GM18870 (cell line): Measurements from ENCODE around the gene RPS3A.
"Not testable (repeated sequence)": the region's sequence is repeated elsewhere in the genome, so short reads cannot be mapped to it uniquely, and the experiment has no call there.

Experiments used
- ATAC-seq: cut with Tn5 transposase; IDR thresholded peaks from one replicate; pipeline ENCODE4 v1.9.1; 2021; ENCODE audit warnings: moderate library complexity; ENCODE audit not compliant: unreplicated experiment

The RPS3A gene

DNA sequence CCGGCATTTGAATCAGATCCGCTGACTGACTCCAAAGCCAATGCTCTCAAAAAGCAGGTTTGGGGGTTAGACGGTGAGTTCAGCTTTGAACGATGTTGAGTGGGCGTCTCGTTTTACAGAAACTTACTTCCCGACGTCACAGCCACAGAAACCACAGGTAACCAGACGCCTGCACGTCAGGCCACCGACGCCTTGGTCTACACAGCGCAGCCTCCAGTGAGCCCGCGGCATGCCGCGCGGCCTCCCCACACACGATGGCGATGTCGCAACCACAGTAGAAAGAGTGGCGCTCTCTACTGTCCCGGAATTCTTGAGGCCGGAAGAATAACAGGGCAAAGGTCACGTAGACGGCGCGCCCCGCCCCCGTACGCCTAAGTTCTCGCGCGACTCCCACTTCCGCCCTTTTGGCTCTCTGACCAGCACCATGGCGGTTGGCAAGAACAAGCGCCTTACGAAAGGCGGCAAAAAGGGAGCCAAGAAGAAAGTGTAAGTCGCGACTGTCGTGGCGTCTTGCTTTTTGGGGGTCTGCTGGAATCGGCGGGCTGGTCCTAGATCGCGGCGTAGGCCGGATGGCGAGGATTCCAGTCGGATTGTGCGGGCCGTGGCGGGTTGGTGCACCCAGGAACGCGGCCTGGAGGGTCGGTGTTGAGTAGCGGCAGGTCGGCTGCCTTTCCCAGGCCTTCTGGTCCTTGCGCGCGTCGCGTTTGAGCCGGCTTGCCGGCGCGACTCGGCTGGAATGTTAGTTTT, at the start of gene RPS3A:
RPS3A (plus strand) TSS at position 400 of the 747 bp plus-strand sequence; CDS start at position 425, 25 bp downstream.
- peak; percentile 89 for ATAC-seq

DNA sequence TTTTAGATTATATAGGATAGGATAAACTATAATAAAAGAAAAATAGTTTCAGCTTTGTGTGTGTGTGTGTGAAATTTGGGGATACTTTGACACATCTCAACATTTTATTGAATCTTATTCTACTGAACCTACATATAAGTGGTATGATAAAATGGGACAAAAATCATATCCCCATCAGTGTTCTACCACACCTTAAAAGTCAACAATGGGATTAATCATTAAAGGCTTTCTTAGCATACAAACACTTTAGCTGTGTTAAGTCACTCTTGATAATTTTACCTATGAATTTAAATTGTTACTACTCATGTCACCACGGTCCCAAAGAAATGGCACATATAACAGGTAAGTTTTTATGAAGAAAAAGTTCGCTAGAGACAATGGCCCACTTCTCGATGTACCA, 46.6 kb upstream of the RPS3A start:
- no peak for ATAC-seq

DNA sequence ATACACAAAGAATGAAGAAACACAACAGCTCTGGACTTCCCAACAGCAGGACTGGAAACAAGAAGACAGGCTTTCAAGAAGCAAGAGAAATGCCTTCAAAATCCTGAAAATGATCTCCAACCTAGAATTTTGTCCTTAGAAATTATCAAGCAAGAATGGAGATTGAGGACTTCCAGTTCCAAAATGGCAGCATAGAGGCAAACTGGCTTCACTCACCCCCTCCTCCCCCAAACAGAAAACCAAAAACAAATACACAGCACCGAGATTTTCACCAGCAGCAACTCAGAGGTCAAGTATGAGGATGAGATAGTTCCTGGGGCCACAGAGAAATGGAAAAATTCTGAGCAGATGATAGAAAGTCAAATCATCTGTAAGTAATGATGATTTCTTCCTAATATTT, 43.9 kb upstream of the RPS3A start:
- no peak for ATAC-seq

DNA sequence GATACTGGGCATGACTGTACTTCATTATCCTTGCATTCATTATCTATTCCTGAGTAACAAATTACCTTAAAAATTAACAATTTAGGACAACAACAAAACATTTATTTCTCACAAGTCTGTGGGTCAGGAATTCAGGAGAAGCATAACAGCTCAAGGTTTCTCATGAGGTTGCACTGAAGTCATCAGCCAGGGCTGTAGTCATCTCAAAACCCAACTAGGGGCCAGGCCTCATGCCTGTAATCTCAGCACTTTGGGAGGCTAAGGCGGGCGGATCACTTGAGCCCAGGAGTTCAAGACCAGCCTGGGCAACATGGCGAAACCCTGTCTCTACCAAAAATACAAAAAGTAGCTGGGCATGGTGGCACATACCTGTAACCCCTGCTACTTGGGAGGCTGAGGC, 36.3 kb upstream of the RPS3A start:
- not testable (repeated sequence) for ATAC-seq

DNA sequence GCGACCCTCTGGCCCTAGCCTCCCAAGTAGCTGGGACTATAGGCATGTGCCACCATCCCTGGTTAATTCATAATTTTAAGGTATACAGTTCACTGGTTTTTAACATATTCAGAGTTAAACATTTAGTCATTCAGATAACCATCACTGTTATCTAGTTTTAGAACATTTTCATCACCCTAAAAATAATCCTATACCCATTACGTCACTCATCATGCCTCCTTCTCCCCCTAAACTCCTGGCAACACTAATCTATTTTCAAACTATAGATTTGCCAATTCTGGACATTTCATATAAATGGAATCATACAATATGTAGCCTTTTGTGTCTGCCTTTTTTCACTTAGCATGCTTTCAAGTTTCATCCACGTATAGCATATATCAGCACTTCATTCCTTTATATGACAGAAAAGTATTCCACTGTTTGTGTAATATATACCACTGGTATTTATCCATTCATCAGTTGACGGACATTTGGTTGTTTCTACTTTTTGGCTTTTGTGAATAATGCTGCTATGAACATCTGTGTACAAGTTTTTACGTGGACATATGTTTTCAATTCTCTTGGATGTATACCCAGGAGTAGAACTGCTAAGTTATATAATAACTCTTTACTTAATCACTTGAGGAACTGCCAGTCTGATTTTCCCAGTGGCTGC, 32.0 kb upstream of the RPS3A start:
- ATAC-seq = no peak

DNA sequence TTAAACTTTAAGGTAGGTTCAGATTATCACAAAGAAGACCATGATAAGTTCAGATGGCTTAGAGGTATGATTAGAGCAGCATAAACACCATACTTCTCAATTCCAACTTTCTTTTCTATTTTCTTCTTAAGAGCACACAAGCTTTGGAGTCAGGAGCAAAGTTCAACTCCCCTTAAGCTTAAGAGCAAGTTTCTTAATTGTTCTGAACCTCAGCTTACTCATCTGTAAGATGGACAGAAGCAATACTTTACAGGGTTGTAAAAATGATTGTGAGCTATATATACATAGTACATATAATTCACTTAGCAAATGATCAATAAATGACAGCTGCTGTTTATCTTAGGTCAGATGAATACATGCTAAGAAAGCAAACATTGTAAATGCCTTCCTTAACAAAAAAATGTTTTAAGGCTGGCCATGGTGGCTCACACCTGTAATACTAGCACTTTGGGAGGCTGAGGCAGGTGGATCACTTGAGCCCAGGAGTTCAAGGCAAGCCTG, 25.0 kb upstream of the RPS3A start:
- no peak for ATAC-seq

DNA sequence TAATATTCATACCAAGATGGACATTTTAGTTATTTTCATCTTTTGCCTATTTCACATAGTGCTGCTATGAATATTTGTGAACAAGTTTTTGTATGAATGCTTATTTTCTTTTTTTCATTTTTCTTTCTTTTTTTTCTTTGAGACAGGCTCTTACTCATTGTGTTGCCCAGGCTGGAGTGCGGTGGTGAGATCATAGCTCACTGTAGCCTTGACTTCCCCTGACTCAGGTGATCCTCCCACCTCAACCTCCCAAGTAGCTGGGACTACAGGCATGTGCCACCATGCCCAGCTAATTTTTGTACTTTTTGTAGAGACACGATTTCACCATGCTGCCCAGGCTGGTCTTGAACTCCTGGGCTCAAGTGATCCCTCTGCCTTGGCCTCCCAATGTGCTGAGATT, 21.4 kb upstream of the RPS3A start:
- ATAC-seq = not testable (repeated sequence)

DNA sequence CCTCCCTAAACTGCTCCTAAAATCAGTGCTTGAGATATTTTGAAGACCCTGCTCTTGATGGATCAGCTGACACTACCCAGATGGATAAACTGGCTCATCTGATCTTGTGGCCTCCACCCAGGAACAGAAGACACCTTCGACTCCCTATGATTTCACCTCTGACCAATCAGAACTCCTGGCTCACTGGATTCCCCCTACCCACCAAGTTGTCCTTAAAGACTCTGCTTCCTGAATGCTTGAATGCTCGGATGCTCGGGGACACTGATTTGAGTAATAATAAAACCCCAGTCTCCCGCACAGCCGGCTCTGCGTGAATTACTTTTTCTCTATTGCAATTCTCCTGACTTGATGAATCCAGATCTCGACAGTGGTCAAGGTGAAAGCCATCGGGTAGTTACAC, 12.0 kb upstream of the RPS3A start:
- no peak for ATAC-seq

DNA sequence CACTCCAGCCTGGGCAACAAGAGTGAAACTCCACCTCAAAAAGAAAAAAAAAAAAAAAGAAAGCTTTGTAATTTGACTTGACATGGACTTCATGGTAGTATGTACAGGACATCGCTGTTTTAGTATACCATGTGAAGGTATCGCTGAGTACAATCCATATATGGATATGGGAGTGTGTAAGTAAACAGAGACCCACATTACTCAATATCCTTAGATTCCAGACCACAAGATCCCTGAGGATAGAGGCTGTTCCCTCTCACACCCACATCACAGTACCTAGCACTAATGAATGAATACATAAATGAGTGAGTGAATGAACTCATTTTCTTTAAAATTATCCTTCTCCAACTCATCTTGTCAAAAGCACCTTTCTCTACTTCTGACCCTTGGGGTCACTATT, 8.4 kb upstream of the RPS3A start:
- ATAC-seq = no peak

DNA sequence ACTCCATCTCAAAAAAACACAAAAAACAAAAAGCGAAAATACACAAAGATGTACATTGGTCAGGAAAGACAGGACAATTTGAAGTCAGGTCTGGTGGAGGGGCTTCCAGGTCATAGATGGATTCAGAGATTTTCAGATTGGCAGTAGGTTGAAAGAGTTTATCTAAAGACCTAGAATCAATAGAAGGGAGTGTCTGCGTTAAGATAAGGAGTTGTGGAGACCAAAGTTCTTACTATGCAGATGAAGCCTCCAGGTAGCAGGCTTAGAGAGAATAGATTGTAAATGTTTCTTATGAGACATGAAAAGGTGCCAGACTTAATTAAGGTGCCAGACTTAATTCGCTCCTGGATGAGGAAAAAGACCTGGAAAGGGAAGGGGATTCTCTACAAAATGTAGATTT, 6.9 kb upstream of the RPS3A start:
- no peak for ATAC-seq

DNA sequence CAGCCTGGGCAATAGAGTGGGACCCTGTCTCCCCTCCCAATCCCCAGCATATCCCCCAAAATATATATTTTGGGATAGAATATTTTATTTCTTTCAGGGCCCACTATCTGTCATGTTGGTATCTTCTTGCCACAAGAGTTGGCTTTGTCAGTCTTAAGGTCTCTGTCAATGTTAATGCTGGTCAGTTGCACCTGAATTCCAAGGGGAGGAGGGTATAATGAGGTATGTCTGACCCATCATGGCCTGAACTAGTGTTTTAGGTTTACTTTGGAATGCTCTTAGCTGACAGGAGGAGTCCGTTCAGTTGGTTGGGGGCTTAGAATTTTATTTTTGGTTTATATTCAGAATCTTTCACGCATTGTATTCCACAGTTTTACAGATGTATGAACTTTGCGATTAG, 6.2 kb upstream of the RPS3A start:
- no peak for ATAC-seq

DNA sequence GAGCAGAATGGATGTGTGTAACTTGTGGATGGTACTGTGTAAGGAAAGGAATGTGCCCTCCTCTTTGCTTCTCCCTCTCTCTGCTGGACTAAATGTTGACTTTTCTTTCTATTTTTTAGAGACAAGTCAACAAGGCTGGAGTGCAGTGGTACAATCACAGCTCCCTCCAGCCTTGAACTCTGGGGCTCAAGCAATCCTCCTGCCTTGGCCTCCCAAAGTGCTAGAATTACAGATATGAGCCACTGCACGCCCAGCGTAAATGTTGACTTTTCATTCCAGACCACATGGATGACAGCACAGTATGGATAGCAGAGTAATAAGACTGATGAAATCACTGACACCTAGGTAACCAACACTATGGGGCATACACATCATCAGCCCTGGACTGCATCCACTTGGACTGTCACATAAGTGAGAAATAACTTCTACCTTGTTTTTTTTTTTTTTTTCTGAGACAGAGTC, 5.1 kb upstream of the RPS3A start:
- ATAC-seq = no peak

DNA sequence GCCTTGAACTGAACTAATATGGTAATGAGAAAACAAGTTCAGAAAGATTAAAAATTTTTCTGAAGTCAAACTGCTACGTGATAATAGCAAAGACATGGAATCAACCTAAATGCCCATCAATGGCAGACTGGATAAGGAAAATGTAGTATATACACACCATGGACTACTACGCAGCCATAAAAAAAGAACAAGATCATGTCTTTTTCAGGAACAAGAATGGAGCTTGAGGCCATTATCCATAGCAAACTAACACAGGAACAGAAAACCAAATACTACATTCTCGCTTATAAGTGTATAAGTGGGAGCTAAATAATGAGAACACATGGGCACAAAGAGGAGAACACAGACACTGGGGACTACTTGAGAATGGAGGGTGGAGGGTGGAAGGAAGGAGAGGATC, 4.3 kb upstream of the RPS3A start:
- no peak for ATAC-seq

DNA sequence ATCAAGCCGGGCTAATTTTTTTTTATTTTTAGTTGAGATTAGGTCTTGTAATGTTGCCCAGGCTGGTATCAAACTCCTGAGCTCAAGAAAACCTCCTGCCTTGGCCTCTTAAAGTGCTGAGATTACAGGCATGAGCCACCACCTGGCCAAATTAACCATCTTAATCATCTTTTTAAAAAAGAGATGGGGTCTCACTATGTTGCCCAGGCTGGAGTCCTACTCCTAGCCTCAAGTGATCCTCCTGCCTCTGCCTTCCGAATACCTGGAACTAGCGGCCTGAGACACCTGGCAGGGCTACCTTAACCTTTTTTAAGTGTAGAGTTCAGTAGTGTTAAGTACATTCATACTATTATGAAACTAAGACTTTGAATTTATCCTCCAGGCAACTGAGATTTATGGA, 1.7 kb upstream of the RPS3A start:
- ATAC-seq = no peak

DNA sequence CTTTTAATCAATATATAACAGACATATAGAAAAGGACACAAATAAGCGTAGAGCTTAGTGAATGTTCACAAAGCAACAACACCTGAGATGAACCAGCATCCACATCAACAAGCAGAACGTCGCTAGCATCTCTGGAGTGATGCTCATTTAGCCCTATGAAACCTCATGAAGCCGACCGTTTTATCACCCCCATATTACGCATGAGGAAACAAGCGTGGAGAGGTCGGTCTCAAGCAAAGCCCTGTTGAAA, 524 bp upstream of the RPS3A start:
- ATAC-seq = no peak

DNA sequence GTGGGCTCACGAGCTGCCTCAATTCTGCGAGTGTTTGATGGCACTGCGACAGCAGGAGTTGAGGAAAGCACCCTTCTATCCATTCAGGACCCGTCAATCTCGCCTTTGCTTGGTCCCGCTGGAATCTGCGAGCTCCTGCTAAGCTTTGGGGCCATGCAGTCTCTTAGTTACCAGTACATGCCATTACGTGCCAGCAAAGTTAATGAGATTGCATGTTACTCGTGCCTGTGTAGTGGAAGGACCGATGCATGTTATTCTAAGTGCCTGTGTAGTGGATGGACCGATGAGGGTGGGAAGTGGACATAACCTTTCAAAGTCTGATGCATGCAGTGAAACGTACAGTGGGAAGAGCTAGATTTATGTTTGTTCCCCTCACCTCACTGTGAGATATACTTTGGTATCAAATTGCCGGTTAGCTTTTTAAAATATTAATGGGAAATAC, 569 bp downstream of the RPS3A start:
- ATAC-seq = no peak

DNA sequence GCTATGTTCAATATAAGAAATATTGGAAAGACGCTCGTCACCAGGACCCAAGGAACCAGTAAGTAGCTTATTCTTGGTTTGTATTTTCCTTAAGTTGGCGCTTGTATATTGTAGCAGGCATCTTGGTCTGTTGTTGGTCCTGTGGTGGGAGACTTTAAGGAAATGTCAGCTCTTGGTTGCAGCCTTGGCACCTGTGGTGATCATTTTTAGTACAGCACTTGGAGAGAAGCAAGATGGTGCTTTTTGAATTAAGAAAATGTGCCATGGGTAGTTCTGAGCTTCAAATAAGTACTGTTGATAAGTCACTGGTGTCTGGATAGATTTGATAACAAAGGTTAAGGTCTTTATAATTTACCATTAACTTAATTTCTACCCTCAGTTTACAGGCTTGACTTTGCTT, 1.1 kb downstream of the RPS3A start:
- ATAC-seq = no peak

DNA sequence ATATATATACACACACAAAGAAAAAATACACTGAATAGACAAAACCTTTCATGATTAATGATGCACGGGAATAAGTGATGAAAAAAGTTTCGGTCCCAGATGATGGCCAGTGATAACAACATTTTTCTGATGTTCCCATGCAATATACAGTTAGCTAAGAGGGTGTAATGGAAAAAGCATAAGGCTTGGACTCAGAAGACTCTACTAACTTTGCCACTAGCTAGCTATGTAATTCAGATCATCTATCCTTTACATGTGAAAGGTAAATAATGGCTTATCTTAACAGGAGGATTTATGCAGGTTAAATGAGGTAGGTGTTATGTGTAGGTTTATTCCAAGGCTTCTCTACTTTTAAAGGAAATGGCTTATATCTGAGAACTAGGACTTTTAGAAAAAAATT, 4.3 kb downstream of the RPS3A start:
- ATAC-seq = no peak

DNA sequence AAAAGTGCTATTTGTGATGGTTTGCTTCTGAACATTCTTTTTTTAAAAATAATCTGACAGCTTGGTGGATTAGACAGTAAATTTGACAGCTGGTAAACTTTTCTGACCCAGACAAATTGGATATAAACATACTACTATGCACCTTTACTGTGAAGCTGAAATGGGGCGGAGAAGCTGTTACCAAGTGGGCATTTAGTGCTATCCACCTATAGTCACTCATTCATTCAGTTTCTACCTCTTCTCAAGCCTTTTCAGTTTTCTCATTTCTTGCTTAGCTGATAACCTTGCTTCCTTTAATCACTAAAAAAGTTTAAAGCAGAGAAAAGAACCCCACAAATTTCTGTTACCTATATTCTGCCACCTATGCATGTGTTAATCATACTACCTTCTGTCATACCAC, 5.2 kb downstream of the RPS3A start:
- no peak for ATAC-seq

DNA sequence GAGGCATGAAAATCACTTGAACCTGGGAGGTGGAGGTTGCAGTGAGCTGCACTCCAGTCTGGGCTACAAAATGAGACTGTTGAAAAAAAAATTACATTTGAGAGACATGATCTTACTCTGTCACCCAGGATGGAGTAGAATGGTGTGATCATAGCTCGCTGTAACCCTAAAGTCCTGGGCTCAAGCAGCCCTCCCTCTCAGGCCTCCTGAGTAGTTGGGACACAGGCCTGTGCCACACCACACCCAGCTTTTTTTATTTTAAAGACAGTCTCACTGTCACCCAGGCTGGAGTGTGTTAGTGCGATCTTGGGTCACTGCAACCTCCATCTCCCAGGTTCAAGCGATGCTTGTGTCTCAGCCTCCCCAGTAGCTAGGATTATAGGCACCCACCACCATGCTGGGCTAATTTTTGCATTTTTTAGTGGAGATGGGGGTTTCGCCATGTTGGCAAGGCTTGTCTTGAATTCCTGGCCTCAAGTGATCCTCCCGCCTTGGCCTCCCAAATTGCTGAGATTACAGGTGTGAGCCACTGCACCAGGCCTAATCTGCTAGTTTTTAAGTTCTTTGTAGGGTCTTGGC, 6.1 kb downstream of the RPS3A start:
- no peak for ATAC-seq

DNA sequence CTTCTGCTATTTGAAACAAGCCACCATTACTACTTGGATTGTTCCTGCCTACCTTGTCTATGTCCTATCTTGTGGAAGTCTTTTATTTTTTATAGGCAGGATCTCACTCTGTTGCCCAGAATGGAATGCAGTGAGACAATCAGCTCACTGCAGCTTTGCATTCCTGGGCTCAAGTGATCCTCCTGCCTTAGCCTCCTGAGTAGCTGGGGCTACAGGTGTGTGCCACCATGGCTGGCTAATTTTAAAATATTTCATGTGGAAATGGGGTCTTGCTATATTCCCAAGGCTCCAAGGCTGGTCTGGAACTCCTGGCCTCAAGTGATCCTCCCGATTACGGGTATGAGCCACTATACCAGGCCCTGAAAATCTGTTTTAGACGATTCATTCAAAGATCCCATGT, 7.6 kb downstream of the RPS3A start:
- no peak for ATAC-seq

DNA sequence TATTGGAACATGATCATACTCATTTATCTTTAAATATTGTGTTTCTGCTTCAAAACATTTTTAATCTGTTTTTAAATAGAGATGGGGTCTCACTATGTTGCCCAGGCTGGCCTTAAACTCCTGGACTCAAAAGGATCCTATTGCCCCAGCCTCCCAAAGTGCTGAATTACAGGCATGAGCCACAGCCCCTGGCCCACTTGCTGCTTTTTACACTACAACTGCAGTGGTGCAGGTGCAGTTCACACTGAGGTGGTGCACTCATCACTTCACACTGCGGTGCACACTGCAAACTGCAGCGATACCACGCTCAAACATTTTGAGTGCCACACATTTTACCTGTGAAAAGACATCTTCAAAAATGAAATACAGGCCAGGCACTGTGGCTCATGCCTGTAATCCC, 10.8 kb downstream of the RPS3A start:
- ATAC-seq = no peak
